Subcutaneous abdominal adipose tissue (tissue), 5 donors: ENCODE measurements around the gene GRIP2.

Experiments used
- H3K27ac ChIP-seq: one replicate; pipeline ENCODE4 v1.7.0; 2013; ENCODE audit warnings: low read depth, mild to moderate bottlenecking, inconsistent platforms, low read length, moderate library complexity
- H3K27me3 ChIP-seq, 5 donors: one replicate each; pipeline ENCODE4 v1.7.0; 2013; ENCODE audit warnings: low read length in 5 of 5, inconsistent platforms in 1 of 5; ENCODE audit not compliant: control insufficient read depth in 5 of 5, insufficient read depth in 4 of 5
- H3K36me3 ChIP-seq, 5 donors: one replicate each; pipeline ENCODE4 v1.7.0; 2013; ENCODE audit warnings: low read length in 5 of 5; ENCODE audit not compliant: control insufficient read depth in 5 of 5, insufficient read depth in 5 of 5
- H3K4me1 ChIP-seq, 5 donors: one replicate each; pipeline ENCODE4 v1.7.0; 2013; ENCODE audit warnings: low read length in 5 of 5, mild to moderate bottlenecking in 3 of 5, moderate library complexity in 1 of 5; ENCODE audit not compliant: control insufficient read depth in 5 of 5, insufficient read depth in 5 of 5
- H3K4me3 ChIP-seq, 5 donors: one replicate each; pipeline ENCODE4 v1.7.0; 2013; ENCODE audit warnings: low read length in 5 of 5, low read depth in 1 of 5
- H3K9ac ChIP-seq, 5 donors: one replicate each; pipeline ENCODE4 v1.7.0; 2013; ENCODE audit warnings: low read length in 5 of 5, mild to moderate bottlenecking in 4 of 5, moderate library complexity in 3 of 5
- H3K9me3 ChIP-seq, 5 donors: one replicate each; pipeline ENCODE4 v1.7.0; 2013; ENCODE audit warnings: low read length in 5 of 5; ENCODE audit not compliant: control insufficient read depth in 5 of 5
- donor health status: healthy.
- donor health status: healthy.
- donor health status: healthy.
- donor health status: healthy.
- donor health status: healthy.

Gene GRIP2

DNA sequence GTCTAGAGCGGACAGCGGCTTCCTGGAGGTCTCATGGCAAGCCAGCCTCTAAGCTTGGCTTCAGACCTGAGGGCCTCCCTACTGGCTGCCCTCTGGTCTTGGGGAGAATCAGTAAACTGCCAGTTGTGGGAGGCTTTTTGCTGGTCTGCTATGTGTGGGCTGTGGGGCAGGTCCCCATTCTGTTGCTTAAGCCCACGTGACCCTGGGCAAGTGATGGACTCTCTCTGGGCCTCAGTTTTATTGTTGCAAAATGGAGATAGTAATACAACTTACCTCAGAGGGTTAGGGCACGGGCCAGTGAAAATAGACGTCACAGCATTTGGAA, 76.0 kb downstream of the GRIP2 start:
- H3K9me3 ChIP-seq = no peaks in the 10 kb centered on the region
- no peak overlapping the region for H3K4me3 ChIP-seq
- H3K27me3 ChIP-seq = peaks cover 0 to 5% (median 0%) of the 10 kb centered on the region in 5 donors
- H3K4me1 ChIP-seq = peaks cover 6 to 22% (median 20%) of the 10 kb centered on the region in 5 donors
- no peak overlapping the region for H3K27ac ChIP-seq
- no peak overlapping the region for H3K9ac ChIP-seq
- H3K36me3 ChIP-seq = peaks cover 0 to 64% (median 33%) of the 10 kb centered on the region in 5 donors

GRCh38 chr3:14463330-14464140, 76.6 kb downstream of the GRIP2 start:
- Histone ChIP-seq H3K27me3 (peaks cover 0 to 1% (median 0%) of the 10 kb centered on the region in 5 donors), H3K4me3 (no peak overlapping the region), H3K36me3 (peaks cover 0 to 62% (median 29%) of the 10 kb centered on the region in 5 donors), H3K4me1 (peaks cover 6 to 22% (median 20%) of the 10 kb centered on the region in 5 donors), H3K9me3 (no peaks in the 10 kb centered on the region), H3K27ac (no peak overlapping the region), H3K9ac (no peak overlapping the region)

GRCh38 chr3:14462738-14463137, 77.4 kb downstream of the GRIP2 start:
- H3K4me1 ChIP-seq = peaks cover 6 to 22% (median 20%) of the 10 kb centered on the region in 5 donors
- no peak overlapping the region for H3K4me3 ChIP-seq
- no peaks in the 10 kb centered on the region for H3K27me3 ChIP-seq
- peaks cover 0 to 57% (median 27%) of the 10 kb centered on the region in 5 donors for H3K36me3 ChIP-seq
- H3K27ac ChIP-seq = no peak overlapping the region
- H3K9ac ChIP-seq = no peak overlapping the region
- H3K9me3 ChIP-seq = no peaks in the 10 kb centered on the region

DNA sequence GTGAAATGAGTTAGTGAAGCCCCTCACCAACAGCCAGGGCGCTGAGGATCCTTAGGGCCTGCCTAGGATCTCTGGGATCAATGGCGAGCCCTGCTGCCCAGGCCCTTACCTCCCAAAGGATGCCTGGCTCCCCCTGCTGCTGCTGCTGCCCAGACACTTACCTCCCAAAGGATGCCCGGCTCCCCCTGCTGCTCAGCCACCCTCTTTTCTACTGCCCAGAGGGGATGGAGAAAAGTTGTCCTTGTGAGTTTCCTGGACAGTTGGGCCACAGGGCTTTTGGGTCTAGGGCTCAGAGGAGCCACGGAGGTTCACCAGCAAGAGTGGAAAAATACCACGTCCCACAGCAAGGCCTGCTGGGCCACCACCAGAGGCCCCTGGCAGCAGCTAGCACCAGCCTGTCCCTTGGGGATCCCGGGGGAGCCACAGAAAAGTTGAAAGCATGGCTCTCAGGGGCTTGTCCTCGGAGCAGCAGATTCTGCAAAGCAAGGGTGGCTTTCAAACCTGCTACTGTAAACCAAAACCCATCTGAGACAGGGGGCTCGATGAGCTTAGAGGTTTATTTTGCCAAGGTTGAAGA, 78.3 kb downstream of the GRIP2 start:
- no peak overlapping the region for H3K4me3 ChIP-seq
- peaks cover 0 to 50% (median 20%) of the 10 kb centered on the region in 5 donors for H3K36me3 ChIP-seq
- H3K27me3 ChIP-seq = no peaks in the 10 kb centered on the region
- H3K4me1 ChIP-seq = peaks cover 6 to 22% (median 20%) of the 10 kb centered on the region in 5 donors
- H3K27ac ChIP-seq = no peak overlapping the region
- no peaks in the 10 kb centered on the region for H3K9me3 ChIP-seq
- no peak overlapping the region for H3K9ac ChIP-seq

DNA sequence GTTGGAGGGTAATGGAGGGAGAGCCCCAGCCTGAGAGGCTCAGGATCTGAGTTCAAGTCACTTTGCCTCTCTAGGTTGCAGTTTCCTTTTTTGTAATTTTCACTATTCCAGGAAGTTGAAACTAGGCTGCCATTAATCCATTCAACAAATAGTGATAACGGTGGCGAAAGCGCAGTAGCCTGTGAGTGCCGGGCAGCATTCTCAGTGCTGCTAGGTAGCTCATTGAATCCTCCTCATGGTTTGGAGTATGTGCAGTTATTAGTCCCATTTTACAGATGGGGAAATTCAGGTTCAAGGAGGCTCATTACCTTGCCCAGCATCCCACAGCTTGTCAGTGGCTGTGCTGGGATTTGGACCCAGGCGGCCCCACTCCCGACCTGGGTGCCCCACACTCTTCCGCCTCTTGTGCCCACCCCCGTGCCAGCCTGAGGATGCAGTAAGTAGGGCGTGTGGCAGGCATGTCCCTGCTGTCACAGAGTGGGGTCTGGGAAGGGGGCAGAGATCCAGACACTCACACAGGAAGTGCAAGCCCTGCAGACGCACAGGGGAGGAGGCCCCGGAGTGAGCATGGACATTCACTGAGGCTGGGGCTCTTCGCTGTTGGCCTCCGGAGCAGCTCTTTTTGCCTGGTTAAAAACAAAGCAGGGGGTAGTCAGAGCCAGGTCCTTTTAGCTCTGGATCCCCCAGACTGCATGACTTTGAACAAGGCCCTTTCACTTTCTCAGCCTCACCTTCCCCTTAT, 79.0 kb downstream of the GRIP2 start:
- peaks cover 0 to 43% (median 15%) of the 10 kb centered on the region in 5 donors for H3K36me3 ChIP-seq
- no peaks in the 10 kb centered on the region for H3K27me3 ChIP-seq
- H3K4me3 ChIP-seq = no peak overlapping the region
- no peak overlapping the region for H3K9ac ChIP-seq
- peaks cover 6 to 22% (median 20%) of the 10 kb centered on the region in 5 donors for H3K4me1 ChIP-seq
- H3K27ac ChIP-seq = no peak overlapping the region
- no peaks in the 10 kb centered on the region for H3K9me3 ChIP-seq

DNA sequence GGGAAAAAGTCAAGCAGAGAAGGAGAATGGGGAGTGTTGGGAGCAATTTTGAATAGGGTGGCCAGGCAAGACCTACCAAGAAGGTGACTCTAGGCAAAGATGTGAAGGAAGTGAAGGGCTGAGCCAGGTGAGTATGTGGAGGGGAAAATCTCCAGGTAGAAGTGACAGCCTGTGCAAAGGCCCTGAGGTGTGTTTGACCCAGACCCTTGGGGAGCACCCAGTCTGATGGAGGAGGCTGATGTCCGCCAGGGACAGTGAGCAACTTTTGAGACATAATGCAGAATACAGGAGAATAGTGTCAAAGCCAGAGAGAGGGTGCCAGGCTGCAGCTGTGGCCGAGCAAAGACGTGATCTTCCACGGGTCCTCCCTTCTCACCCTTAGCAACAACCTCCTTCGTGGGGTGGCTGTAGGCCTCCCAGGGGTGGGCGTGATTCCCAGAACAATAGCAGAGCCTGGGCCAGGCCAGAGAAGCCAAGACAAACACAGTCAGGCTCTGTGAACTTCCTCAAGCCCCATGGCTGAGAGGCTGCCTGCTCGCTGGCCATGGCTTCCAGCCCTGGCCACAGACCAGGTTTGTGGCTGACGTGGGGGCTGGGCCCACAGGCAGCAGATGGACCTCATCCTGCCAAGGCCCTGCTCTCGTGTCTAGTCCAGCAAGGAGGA, 79.7 kb downstream of the GRIP2 start:
- H3K36me3 ChIP-seq = peaks cover 0 to 40% (median 12%) of the 10 kb centered on the region in 5 donors
- H3K4me1 ChIP-seq = peaks cover 6 to 25% (median 20%) of the 10 kb centered on the region in 5 donors

DNA sequence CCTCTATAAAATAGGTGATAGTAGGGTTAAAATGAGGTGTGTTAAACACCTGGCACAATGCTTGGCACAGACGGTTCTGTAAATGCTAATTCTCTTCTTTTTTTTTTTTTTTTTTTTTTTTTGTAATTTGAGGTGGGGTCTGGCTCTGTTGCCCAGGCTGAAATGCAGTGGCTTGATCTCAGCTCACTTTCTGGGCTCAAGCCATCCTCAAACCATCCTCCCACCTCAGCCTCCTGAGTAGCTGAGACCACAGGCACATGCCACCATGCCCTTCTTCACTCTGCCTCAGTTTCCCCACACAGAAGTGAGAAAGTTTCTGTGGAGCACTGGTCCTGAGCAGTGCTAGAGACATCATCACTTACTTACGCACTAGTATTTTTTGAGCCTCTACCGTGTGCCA, 80.4 kb downstream of the GRIP2 start:
- no peak overlapping the region for H3K4me3 ChIP-seq
- H3K4me1 ChIP-seq = peaks cover 6 to 30% (median 20%) of the 10 kb centered on the region in 5 donors
- no peak overlapping the region for H3K27ac ChIP-seq
- no peaks in the 10 kb centered on the region for H3K27me3 ChIP-seq
- no peaks in the 10 kb centered on the region for H3K9me3 ChIP-seq
- H3K36me3 ChIP-seq = peaks cover 0 to 36% (median 11%) of the 10 kb centered on the region in 5 donors
- H3K9ac ChIP-seq = no peak overlapping the region

More for the DNA sequence above, 79.7 kb downstream of the GRIP2 start:
- Histone ChIP-seq H3K27ac (no peak overlapping the region), H3K4me3 (no peak overlapping the region), H3K27me3 (no peaks in the 10 kb centered on the region), H3K9ac (no peak overlapping the region), H3K9me3 (no peaks in the 10 kb centered on the region)

GRCh38 chr3:14459384-14459783, 80.8 kb downstream of the GRIP2 start:
- H3K9ac ChIP-seq = no peak overlapping the region
- H3K36me3 ChIP-seq = peaks cover 0 to 35% (median 11%) of the 10 kb centered on the region in 5 donors
- H3K4me3 ChIP-seq = no peak overlapping the region
- H3K27ac ChIP-seq = no peak overlapping the region
- peaks cover 6 to 34% (median 20%) of the 10 kb centered on the region in 5 donors for H3K4me1 ChIP-seq
- H3K27me3 ChIP-seq = no peaks in the 10 kb centered on the region
- no peaks in the 10 kb centered on the region for H3K9me3 ChIP-seq

DNA sequence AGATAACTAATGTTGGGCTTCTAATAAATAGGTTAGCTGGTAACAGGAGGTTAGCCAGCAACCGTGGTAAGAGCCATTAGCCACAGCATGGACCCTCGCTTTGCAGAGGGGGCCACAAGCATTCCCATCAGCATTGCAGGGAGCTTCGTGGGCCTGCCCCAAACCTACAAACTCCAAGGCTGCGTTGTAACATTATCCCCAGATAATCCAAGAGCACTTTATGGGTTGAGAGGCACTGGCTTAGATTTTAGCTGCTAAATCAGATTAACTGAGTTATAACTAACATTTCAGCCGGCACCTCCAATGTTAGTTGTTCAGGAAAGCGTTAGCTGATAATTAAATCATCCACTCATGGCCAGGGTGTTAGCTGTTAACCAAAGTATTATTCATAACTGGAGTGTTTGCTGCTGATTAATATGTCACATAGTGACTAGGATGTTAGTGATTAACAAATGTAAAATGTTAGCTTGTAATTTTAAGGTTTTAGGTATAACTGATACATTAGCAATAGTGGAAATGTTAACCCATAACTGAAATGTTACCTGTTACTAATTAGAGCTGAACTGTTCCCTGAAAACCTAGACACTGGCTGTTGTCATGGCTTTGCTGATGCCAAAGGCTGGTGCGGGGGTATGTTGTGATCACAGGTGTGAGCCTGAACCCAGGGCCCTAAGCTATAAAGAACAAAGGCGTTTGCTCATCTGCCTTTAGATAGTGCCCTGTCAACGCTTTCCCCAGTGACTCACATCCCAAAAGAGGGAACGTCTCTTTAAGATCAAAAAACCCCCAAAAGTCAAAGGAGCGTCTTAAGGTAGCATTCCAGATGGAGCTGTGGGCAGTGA, 81.5 kb downstream of the GRIP2 start:
- Histone ChIP-seq H3K4me3 (no peak overlapping the region), H3K36me3 (peaks cover 0 to 32% (median 8%) of the 10 kb centered on the region in 5 donors), H3K27ac (no peak overlapping the region), H3K9me3 (no peaks in the 10 kb centered on the region), H3K27me3 (no peaks in the 10 kb centered on the region), H3K4me1 (peaks cover 6 to 41% (median 26%) of the 10 kb centered on the region in 5 donors), H3K9ac (no peak overlapping the region)
